NCI-H1105 (cell line): Measurements from ENCODE around the gene NEGR1.

Source experiments
- DNase-seq: peaks from one replicate; lab custom pipeline; 2025; lab: John Stamatoyannopoulos, UW

Gene NEGR1

DNA sequence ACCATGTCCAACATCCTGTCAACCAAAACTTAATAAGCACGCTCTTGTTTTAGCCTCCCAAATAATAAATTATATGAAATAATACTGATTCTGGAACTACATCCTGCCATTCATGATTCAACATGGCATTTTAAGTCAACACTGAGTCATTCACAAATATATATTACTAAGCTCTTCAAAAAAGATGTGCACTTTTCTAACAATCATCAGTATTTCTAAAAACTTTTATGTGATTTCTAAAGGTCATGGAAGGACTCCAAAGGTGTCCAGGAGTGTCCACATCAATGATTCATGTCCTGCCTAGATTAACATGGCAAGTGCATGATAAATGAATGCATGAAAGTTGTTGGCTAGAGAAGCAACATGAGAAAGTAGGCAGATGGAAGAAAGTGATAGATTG lies 51.6 kb downstream of the NEGR1 start:
- DNase-seq: no peak

DNA sequence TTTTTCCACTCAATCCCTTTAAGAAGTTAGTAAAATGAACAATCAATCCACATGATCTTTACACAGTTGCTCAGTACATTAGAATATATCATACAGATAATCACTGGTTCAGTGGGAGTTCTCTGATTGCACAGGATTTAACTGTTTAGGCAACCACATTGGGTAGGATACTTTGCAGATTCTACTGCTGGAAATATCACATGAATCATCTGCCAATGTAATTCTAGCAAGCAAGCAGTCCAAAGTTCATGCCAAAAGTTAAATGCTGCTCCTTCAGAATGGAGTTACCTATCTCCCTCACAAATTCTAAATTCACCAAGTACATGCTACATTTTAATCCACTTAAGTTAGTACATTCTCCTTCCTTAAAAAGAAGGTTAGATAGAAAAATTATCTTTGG lies 52.4 kb downstream of the NEGR1 start:
- no peak for DNase-seq

DNA sequence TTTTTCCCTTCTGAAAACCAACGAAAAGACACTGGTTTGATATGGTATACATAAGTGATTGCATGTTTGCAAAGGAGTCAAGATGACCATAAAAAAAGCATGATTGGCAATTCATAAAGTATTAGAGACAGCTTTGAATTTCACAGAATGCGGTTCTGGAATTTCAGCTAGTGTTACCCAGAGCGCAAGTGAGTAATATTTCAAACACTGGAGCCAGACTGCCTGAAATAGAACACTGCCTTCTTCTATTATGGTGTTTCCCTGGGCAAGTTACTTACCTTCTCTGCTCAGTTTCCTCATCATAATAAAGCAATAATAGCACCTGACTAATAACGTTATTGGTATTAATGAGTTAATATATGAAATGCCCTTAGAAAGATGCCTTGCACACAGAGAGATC lies 54.7 kb downstream of the NEGR1 start:
- no peak for DNase-seq

DNA sequence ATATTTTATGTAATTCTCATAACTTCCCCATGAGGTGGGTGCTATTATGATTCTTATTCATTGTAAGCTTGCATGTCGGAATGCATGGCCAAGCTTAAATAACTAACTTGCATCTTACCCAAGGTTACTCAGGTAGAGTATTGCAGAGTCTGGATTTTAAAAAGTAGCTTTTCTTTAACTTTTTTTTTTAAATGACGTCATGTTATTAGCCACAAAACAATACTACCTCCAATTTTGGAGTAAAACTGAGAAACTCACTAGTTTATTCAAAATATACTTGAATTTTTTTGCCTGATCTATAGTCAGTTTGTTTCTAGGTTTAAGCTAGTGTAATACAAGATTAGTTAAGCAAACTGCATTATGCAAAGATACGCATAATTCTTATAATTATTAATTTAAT lies 57.8 kb downstream of the NEGR1 start:
- no peak for DNase-seq

DNA sequence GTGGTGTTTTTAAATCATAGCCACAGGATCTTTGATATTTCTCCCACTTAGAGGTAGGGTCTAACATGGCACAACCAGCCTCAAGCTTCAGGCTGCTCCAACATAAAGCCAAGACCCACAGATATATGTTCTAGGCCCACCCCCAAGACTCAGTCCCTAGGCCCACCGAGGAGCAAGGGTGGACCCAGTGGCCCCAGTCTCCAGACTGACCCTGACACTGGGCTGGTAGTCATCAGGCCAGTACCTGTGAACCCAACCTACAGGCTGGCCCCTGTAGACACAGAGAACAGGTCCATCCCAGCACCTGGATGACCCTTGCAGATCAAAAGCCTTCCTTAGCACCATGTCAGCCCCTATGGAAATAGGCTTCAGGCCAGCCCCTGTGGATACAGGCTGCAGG lies 60.5 kb downstream of the NEGR1 start:
- no peak for DNase-seq

DNA sequence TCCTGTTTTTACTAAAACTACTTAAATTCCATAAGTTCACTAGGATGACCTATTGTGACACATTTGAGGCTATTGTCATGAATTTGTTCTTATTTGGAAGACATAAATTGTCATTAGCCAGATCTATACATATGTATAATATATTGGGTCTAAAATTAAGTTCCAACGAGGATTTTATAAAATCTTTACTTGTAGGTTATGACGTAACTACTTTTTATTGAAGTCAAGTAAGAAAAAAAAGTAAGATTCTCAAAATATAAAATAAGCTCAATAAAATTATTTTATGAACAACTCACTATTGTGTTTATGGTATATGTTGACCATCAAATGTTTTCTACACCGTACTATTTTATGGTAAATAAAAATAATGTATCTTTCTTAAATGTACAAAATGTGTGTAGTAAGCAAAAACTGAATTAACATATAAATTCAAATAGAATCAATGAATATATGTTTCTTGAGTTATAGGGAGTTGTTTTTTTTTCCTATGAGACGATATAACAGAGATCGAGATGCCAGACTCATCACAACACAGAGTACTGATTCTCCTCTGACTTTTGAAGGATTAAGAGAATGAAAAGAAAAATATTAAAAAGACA lies 64.1 kb downstream of the NEGR1 start:
- DNase-seq: no peak

DNA sequence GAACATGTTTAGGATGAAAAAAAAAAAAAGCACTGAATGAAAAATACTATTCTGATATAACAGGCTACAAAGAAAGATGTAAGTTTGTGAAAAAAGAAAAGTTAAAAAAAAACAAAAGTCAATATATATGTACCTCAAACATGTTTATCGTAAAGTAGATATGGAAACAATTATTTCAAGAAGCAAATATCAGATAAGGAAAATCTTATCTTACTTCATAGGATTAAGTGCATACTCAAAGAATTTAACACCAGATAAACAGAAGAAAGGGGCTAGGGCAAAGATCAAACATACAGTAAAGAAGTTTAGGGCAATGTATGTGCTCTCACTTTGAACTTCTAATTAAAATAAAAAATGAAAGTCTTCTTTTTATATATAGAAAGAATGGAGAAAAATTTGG lies 75.3 kb downstream of the NEGR1 start:
- no peak for DNase-seq

DNA sequence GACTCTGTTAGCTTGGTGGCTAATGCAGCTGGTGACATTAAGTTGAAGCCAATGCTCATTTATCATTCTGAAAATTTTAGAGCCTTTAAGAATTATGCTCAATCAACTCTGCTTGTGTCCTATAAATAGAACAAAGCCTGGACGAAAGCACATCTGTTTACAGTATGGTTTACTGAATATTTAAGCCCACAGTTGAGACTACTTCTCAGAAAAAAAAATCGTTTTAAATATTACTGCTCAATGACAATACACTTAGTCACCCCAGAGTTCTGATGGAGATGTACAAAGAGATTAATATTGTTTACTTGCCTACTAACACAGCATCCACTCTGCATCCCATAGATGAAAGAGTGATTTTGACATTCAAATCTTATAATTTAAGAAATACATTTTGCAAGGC lies 79.6 kb downstream of the NEGR1 start:
- DNase-seq: no peak

DNA sequence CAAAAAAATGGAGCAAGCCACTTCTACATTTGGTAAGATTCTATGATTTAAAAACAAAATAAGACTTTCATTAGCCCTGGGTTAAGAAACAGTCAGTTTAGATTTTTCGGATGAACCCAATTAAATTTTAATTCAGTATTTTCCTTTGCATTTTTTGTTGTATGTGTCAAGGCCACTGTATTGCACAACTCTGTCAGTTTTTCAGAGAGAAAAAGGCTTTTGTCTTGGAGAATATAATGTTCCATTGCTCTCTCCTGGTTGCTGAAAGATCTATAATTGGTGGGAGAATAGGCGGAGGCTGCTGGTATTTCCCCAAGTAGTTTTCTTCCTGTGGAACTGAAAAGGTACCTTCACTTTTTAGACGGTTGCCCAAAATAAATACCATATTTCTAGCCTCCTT lies 84.6 kb downstream of the NEGR1 start:
- DNase-seq: no peak

DNA sequence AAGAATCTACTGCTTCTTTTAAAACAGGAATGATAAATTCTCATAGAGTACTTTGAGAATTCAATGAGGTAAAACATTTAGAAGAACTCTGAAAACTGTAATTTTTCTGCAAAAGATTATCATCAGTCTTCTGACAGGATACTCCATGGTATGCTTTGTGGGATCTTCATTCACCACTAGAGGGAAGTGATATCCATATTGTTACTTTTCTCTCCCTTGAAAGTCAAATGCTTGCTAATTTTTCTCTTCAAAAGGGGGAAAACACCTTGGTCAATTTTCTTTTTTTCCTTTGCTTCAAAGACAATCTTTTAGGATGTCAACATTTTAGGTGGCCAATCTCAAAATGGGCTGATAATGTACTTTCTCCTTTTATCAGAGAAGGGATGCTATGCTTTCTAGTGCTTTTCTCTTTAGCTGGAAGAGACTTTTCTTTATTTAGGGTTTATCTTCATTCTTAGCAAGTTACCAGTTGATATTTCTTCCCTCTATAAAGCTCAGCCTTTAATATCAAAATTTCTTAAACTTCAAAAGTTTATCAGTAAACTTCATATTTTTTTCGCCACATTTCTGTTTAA lies 95.5 kb downstream of the NEGR1 start:
- peak; percentile 24 for DNase-seq

DNA sequence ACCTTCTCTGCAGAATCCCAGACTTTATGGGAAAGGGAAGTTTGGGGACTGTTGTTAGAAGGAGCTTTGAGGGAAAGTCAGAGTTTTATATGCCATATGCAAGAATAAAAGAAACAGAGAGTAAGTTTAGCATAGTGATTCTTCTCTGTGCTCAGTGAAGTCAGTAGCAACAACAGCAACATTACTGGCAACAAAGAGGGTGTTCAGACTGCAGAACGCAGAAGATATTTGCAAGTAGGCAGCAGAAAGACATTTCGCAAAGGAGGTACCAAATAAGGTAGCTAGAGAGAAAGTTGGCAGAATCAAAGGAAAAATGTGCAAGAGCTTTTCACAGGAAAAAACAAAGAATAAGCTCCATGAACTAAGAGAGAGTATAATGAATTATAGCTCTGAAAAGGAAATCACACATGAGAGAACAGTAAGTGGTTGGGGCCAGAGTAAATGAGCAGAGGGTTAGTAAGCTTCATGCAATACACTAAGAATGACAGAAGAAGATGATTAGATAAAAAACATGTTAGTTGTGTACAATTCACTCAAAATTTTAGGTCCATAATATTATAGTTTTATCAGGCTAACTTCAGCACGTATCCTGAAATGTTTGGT lies 98.1 kb downstream of the NEGR1 start:
- DNase-seq: no peak

DNA sequence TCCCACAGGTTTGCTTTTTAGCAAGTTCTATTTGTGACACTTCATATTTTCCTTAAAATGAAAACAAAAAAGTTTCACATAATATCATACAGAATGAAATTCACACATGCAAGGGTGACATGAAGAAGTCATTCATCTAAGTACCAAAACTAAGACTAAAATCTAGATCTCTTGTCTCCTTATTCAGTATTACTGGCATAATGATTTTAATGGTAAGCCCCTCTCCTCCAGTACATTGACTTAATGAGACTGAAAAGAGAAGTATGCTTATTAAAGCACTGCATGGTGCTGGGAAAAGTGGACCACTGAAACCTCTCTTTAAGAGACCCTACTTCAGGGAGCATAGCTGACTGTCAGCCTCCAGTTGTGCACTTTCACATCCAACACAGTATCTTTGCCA lies 99.5 kb downstream of the NEGR1 start:
- no peak for DNase-seq

DNA sequence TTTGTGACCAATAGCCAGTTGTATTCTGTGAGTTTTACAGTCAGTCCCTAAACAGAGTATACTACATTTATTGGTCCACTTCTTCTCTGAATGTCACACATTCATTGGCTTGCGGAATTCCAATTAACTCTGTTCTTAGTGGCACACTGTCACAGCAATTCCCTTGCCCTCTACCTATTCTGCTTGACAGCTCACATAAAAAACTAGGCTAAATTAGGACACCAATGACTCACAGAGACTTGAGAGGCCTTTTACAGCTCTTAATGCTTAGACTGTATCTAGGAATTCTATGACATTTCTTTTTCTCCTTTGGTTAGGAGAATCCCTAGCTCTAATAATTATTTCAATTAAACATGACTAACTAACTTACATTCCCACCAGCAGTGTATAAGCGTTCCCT lies 104.1 kb downstream of the NEGR1 start:
- DNase-seq: no peak

DNA sequence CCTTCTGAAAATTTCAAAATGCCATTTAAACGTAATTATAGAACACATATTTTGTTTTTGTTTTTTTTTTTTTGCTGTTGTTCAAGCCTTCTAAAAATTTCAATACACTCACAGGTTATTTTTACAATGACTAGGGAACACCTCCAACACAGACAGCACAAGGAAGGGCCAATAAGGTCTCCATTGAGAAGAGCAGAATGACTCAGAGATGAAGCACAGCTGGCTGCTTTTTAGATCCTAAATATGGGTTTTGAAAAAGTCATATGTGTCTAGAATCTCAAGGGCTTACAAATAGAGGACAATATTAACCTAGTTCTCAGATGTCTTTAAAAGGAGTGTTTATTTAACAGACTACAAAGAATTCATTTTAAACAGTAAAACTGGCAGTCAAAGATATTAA lies 104.6 kb downstream of the NEGR1 start:
- DNase-seq: no peak

DNA sequence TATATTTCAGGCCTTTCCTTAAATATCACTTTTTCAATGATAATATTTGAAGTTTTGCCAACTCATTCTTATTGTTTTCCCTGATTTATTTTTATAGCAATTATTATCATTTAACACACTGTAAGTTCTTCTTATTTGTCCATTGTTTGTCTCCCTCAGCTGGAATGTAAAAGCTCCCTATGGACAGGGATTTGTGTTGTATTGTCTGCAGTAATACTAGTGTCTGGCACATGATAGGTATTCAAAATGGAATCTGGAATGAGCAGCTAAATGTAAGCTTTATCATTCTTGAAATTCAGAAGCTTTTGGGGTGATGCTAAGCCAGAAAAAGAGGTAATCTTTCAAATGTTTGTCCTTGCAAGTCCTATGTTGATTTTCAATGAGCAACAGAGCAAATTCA lies 112.1 kb downstream of the NEGR1 start:
- no peak for DNase-seq

DNA sequence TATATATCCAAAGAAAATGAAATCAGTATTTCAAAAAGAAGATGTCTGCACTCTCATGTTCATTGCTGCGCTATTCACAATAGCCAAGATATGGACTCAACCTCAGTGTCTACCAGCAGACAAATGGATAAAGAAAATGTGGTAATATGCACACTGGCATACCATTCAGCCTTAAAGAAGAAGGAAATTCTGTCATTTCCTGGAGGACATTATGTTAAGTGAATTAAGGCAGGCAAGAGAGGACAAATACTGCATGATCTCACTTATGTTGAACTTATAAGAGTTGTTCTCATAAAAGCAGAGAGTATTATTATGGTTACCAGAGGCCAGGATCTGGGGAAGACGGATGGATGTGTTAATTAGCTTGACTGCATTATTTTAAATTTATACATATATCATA lies 115.9 kb downstream of the NEGR1 start:
- DNase-seq: no peak

DNA sequence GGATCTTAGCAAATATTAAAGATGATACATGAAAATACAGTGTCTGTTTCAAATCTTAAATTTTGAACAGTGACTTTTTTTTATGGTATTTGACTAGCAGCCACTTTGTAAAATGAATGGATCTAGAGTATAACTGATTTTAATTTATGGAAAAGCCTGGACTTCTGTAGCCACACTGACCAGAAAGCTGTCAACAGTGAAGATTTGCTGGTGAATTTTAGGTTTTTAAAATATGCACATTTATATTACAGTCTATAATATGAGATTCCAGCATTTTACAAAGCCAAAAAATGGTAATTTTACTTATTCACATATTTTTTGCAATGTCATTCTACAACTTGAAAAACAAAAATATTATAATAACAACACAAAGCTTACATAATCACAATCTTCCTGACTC lies 131.8 kb downstream of the NEGR1 start:
- no peak for DNase-seq

DNA sequence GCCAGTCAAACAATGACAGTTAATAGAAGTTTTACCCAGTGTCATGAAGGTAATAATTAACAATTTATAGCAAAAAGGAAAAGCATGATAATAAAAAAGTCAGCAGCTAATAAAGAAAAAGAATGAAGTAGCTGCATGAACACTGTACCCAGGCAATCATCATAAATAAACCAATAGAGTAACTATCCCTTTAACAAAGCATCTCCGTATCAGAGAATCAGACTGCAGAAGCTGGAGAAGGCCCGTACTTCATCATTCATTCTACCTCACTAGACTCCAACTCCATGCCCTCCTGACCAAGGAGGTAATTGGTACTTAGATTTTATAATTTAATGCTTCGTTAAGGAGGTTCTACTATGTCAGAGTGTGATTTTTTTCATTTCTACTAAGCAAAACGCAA lies 140.5 kb downstream of the NEGR1 start:
- no peak for DNase-seq

DNA sequence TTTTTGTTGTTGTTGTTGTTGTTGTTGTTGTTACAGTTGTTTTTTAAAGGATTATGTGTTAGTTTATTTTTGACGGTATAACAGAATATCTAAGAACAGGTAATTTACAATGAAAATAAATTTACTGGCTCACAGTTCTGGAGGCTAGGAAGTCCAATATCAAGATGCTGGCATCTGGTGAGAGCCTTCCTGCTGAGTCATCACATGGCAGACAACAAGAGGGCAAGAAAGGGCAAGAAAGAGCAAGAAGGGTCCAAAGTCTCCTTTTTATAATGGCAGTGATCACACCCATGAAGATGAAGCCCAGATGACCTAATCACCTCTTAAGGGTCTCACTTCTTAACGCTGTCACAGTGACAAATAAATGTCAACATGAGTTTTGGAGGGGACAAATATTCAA lies 142.1 kb downstream of the NEGR1 start:
- no peak for DNase-seq

DNA sequence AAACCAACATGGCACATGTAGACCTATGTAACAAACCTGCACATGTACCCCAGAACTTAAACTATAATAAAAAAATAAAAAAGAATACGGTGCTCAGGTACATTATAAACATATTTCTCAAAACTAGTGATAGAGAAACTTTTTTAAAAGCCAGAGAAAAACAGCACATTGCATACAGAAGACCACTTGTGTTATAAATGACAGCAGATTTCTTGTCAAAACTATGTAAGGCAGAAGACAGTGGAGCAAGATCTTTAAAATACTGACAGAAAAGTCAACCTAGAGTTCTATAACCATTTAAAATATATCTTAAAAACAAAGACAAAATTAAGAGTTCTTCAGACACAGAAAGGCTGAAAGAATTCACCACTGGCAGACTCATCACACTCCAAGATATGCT lies 144.7 kb downstream of the NEGR1 start:
- no peak for DNase-seq

DNA sequence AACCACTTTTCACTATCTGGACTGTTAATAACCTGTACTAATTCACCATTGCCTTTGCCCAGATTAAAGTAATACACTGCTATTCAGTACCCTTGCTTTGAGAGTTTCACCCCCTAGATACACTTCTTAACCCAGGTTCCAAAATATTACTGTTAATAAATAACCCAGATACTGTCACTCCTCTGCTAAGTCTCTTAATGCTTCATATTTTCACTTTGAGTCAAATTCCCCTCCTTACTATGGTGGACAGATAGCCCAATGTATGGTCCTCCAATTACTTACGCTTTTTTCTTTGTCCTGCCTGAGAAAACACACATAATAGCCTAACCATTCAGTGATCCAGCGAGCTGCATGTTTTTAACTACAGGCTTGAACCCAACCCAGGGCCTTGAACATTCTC lies 152.5 kb downstream of the NEGR1 start:
- no peak for DNase-seq

DNA sequence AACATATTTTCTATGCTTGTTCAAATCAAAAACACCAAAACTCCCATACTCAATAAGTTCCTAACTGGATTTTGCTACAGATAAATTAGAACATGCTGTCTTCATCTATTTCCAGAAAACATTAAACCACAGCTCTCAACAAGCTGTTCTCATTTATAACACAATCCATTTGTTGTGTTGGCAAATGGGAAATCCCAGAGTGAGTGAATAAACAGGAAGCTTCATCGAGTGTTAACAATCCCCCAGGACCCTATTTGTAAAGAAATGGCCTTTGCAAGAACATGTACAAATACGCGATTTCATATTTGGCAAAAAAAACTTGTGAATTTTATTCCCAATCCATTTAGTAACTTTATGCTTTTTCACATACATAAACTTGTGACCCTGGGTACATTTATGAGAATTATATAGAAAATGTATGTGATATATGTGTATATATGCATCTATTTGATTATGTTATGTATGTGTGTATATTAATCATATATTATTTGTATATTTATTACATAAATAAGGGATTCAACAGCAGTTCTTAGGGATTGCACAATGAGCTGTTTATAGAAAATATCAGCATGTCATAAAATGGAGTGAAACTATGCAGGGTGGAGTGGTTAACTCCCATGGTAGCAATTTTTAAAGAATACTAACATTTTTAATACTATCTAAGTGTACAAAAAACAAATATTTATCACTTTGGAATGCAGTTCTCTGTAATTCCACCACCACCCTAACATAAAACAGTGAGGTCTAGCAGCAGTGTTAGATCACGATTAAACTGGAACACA lies 160.0 kb downstream of the NEGR1 start:
- no peak for DNase-seq

DNA sequence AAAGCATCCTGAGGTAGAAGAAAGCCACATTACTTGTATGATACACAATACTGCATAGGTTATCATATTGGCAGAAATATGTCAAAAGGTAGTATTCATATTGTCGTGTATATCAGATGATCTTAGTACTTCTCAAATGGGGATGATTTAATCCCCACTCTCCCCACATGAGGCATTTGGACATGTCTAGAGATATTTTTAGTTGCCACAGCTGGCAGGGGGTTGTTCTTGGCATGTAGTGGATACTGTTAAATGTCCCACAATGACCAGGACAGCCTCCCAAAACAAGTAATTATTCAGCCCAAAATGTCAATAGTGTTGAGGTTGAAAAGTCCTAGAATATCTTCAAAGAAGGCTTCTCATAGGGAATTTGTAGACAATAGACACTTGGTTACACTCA lies 162.8 kb downstream of the NEGR1 start:
- no peak for DNase-seq
